ENCODE results near the gene MFF. TPM values are rescaled to one million over a fixed set of nuclear protein-coding genes. Genes with fewer than 3 reads are reported as not detected.
"Not testable (repeated sequence)": the region's sequence is repeated elsewhere in the genome, so short reads cannot be mapped to it uniquely, and the experiment has no call there.

The MFF gene
- polyA plus RNA-seq, 12 donors: 58.5 to 91.2 (median 80.7) TPM; not detected in 1

- no peak for DNase-seq
Measured at GRCh38 chr2:227323818-227324217, 1.2 kb upstream of the MFF start.

GRCh38 chr2:227324642-227324994 lies 433 bp upstream of the MFF start:
- DNase-seq: no peak

- no peak for DNase-seq
Measured at GRCh38 chr2:227325839-227326195, 766 bp downstream of the MFF start.

- no peak for DNase-seq
Measured at GRCh38 chr2:227326783-227327182, 1.7 kb downstream of the MFF start.

- DNase-seq: no peak
Measured at GRCh38 chr2:227335713-227336112, 10.7 kb downstream of the MFF start.

- DNase-seq: no peak
Measured at GRCh38 chr2:227337442-227337841, 12.4 kb downstream of the MFF start.

GRCh38 chr2:227339098-227339599 lies 14.1 kb downstream of the MFF start:
- no peak for DNase-seq

GRCh38 chr2:227340106-227340505 lies 15.1 kb downstream of the MFF start:
- DNase-seq: no peak

GRCh38 chr2:227341553-227341952 lies 16.5 kb downstream of the MFF start:
- no peak for DNase-seq

- DNase-seq: no peak
Measured at GRCh38 chr2:227344231-227344630, 19.2 kb downstream of the MFF start.

- no peak for DNase-seq
Measured at GRCh38 chr2:227347117-227347516, 22.1 kb downstream of the MFF start.

- DNase-seq: no peak
Measured at GRCh38 chr2:227348324-227348723, 23.3 kb downstream of the MFF start.

GRCh38 chr2:227349989-227350612 lies 25.1 kb downstream of the MFF start:
- DNase-seq: no peak

- no peak for DNase-seq
Measured at GRCh38 chr2:227351639-227352038, 26.6 kb downstream of the MFF start.

GRCh38 chr2:227360351-227360750 lies 35.3 kb downstream of the MFF start:
- no peak for DNase-seq

GRCh38 chr2:227363756-227364155 lies 38.7 kb downstream of the MFF start:
- no peak for DNase-seq

GRCh38 chr2:227364585-227365263 lies 39.7 kb downstream of the MFF start:
- not testable (repeated sequence) for DNase-seq

GRCh38 chr2:227365833-227366232 lies 40.8 kb downstream of the MFF start:
- no peak for DNase-seq

GRCh38 chr2:227366769-227367426 lies 41.8 kb downstream of the MFF start:
- DNase-seq: no peak

GRCh38 chr2:227367427-227367795 lies 42.4 kb downstream of the MFF start:
- no peak for DNase-seq

- DNase-seq: no peak
Measured at GRCh38 chr2:227368574-227368973, 43.5 kb downstream of the MFF start.

- no peak for DNase-seq
Measured at GRCh38 chr2:227370092-227370491, 45.0 kb downstream of the MFF start.

GRCh38 chr2:227370791-227371312 lies 45.8 kb downstream of the MFF start:
- no peak for DNase-seq

Data from muscle of arm (tissue), 12 donors.